ENCODE measurements around the gene RASSF9. TPM values are rescaled to one million over a fixed set of nuclear protein-coding genes. Genes with fewer than 3 reads are reported as not detected.

Gene RASSF9
- total and polyA plus RNA-seq, 9 of the 15 experiments (the other 6 are each of a cell fraction or from before 2014, with no cell fraction given), result not detected

- TF ChIP-seq ZNF395 (CRISPR knock-in tag; IDR thresholded peaks at IDR 0.05), result no peak
- no peak for TF ChIP-seq POLR2A (conservative IDR thresholded peaks at IDR 0.05)
- no peak for TF ChIP-seq HDGF (IDR thresholded peaks at IDR 0.05)
- TF ChIP-seq NFE2 (IDR thresholded peaks at IDR 0.05; ENCODE audit: low read depth), result no peak
- TF ChIP-seq ZSCAN32 (CRISPR knock-in tag; IDR thresholded peaks at IDR 0.05), result no peak
- no peak for TF ChIP-seq BCLAF1 (IDR thresholded peaks at IDR 0.05; ENCODE audit: borderline replicate concordance in 1 of 2, control insufficient read depth in 1 of 2, low read depth in 2 of 2, low read length in 1 of 2)
- no peak for TF ChIP-seq NCOA2 (IDR thresholded peaks at IDR 0.05; ENCODE audit: partially characterized antibody in 2 of 2)
These were observed 33.0 kb downstream of the RASSF9 start (continued) for GRCh38 chr12:85803231-85803630.

- H2AFZ ChIP-seq (ENCODE audit: low read depth, low read length), result no peak overlapping the region
- no TSS peak for BruUV-seq (replicated peaks)
- TF ChIP-seq POLR3G (IDR thresholded peaks at IDR 0.05; ENCODE audit: extremely low read depth, insufficient read length, insufficient replicate concordance) (no peak), SNIP1 (IDR thresholded peaks at IDR 0.05; ENCODE audit: low read depth) (no peak), PYGO2 (tag; IDR thresholded peaks at IDR 0.05) (no peak), CREB1 (IDR thresholded peaks at IDR 0.05) (no peak), CREB1 (CRISPR knock-in tag; IDR thresholded peaks at IDR 0.05) (no peak), MAFK (IDR thresholded peaks at IDR 0.05; ENCODE audit: low read length) (no peak), RFX7 (CRISPR knock-in tag; IDR thresholded peaks at IDR 0.05) (no peak), RCOR1 (IDR thresholded peaks at IDR 0.05; ENCODE audit: borderline replicate concordance in 1 of 2, low read depth in 2 of 2, low read length in 2 of 2) (no peak), CREM (IDR thresholded peaks at IDR 0.05; ENCODE audit: low read depth) (no peak), MYNN (IDR thresholded peaks at IDR 0.05) (no peak), MYNN (CRISPR knock-in tag; IDR thresholded peaks at IDR 0.05) (no peak), ESRRA (IDR thresholded peaks at IDR 0.05; ENCODE audit: borderline replicate concordance, low read depth) (no peak), MXD1 (CRISPR knock-in tag; IDR thresholded peaks at IDR 0.05; ENCODE audit: borderline replicate concordance, poor library complexity, severe bottlenecking) (no peak), ZNF217 (CRISPR knock-in tag; IDR thresholded peaks at IDR 0.05) (no peak)
These were observed 38.1 kb downstream of the RASSF9 start for GRCh38 chr12:85798122-85798521.

More at GRCh38 chr12:85798122-85798521, 38.1 kb downstream of the RASSF9 start:
- in situ Hi-C loops (cut with MboI) (no loop called here), intact Hi-C loops (cut with micrococcal nuclease) (no loop called here)
- ChIA-PET POLR2A (no interaction called here), CTCF (ENCODE audit: low intra/inter-chr PET ratio) (no interaction called here)
- no peak for ATAC-seq
- Histone ChIP-seq H3K4me1 (replicated peaks in 1 of 2; ENCODE audit: control insufficient read depth in 2 of 2, insufficient read depth in 2 of 2, low read length in 2 of 2) (no peaks in the 10 kb centered on the region), H3K27me3 (ENCODE audit: control insufficient read depth in 2 of 2, insufficient read depth in 2 of 2, low read length in 2 of 2) (no peaks in the 10 kb centered on the region), H3K4me2 (ENCODE audit: insufficient read depth, low read length) (no peak overlapping the region), H3K79me2 (ENCODE audit: control insufficient read depth, insufficient read depth, low read length) (no peaks in the 10 kb centered on the region), H3K9ac (ENCODE audit: insufficient read depth in 1 of 2, low read depth in 2 of 2, low read length in 2 of 2) (no peak overlapping the region), H3K9me3 (replicated peaks; ENCODE audit: control insufficient read depth, insufficient read depth, low read depth, low read length) (no peaks in the 10 kb centered on the region), H4K20me1 (replicated peaks; ENCODE audit: control insufficient read depth, insufficient read depth, low read length) (no peaks in the 10 kb centered on the region), H3K4me3 (no peak overlapping the region), H3K27ac (ENCODE audit: extremely low read depth, low read depth, low read length) (no peak overlapping the region), H3K9me1 (ENCODE audit: control insufficient read depth, insufficient read depth, low read length) (no peaks in the 10 kb centered on the region), H3K36me3 (ENCODE audit: control insufficient read depth, insufficient read depth, low read length) (no peaks in the 10 kb centered on the region)
- no peak for FAIRE-seq
- DNase-seq (ENCODE audit: extremely low read depth in 1 of 4, low spot score in 3 of 4), result no peak
- 2% methylated on average over 2 of the region's 2 CpGs for WGBS (ENCODE audit: insufficient coverage, low coverage, missing lambda C conversion rate)

Data from K562 (cell line).